Measurements from ENCODE around the gene POC1A. TPM values are rescaled to one million over a fixed set of nuclear protein-coding genes. Genes with fewer than 3 reads are reported as not detected.

POC1A gene
- total RNA-seq, 2 experiments from 2014 or later = 0.22 to 0.39 TPM

DNA sequence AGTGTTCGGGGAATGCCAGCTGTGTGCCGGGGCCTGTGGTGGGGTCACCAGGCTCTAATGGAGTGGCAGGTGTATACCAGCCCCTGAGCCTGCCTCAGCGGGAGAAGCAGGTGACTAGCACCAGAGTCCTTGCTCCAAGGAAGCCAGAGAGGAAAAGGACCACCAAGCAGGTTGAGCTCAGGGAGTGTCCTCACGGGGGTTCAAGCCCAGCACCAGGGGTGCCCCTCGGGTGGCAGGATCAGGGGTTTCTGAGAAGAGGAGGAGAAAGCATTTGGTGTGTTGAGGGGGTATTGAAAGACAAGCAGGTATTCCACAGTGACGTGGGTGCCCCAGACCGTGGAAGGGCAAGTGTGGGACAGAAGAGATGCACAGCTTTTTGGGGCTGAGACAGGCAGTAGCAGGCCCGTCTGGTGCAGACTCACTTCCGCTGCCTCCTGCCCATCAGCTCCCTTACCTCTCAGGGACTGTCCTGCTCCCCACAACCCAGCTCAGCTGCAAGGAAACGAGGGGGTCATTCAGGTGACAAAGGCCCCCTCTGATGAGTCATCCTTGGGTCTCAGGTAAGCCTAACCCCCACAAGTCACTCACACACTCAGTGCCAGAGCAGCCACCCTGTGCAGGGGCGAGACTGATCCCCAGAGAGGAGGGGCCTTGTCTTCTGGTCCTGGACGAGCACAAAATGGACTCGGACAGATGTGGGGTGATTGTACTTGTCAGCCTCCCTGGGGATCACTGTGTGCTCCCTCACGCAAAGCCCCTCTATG, 21.4 kb upstream of the POC1A start:
- no peak for DNase-seq
- Mint-ChIP-seq H3K9me3 (no peaks in the 10 kb centered on the region), H3K4me1 (ENCODE audit: low read depth) (no peaks in the 10 kb centered on the region), H3K4me3 (no peak overlapping the region), H3K36me3 (ENCODE audit: low read depth) (no peaks in the 10 kb centered on the region), H3K27ac (no peak overlapping the region), H3K27me3 (no peaks in the 10 kb centered on the region)
- ATAC-seq (ENCODE audit: poor library complexity) = no peak
- no peaks in the 10 kb centered on the region for H3K27me3 ChIP-seq (ENCODE audit: control insufficient read depth in 1 of 2, insufficient read depth in 2 of 2, low read length in 2 of 2)
- H3K9me3 ChIP-seq (ENCODE audit: control insufficient read depth in 1 of 2, insufficient read depth in 1 of 2, low read length in 2 of 2) = no peaks in the 10 kb centered on the region
- TF ChIP-seq, protein P1, sequence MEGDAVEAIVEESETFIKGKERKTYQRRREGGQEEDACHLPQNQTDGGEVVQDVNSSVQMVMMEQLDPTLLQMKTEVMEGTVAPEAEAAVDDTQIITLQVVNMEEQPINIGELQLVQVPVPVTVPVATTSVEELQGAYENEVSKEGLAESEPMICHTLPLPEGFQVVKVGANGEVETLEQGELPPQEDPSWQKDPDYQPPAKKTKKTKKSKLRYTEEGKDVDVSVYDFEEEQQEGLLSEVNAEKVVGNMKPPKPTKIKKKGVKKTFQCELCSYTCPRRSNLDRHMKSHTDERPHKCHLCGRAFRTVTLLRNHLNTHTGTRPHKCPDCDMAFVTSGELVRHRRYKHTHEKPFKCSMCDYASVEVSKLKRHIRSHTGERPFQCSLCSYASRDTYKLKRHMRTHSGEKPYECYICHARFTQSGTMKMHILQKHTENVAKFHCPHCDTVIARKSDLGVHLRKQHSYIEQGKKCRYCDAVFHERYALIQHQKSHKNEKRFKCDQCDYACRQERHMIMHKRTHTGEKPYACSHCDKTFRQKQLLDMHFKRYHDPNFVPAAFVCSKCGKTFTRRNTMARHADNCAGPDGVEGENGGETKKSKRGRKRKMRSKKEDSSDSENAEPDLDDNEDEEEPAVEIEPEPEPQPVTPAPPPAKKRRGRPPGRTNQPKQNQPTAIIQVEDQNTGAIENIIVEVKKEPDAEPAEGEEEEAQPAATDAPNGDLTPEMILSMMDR (IDR thresholded peaks at IDR 0.05) = no peak
- ChIA-PET POLR2A (interaction anchor here (1.0 kb wide), 1 partner anchor 14 kb away, joined by 3 read pairs; no protein-coding TSS in a partner anchor), CTCF (interaction anchor here (0.5 kb wide), 1 partner anchor 675 kb away, joined by 3 read pairs; no protein-coding TSS in a partner anchor)
- H3K4me1 ChIP-seq (ENCODE audit: insufficient read depth, low read length) = no peaks in the 10 kb centered on the region
- no peaks in the 10 kb centered on the region for H3K36me3 ChIP-seq (ENCODE audit: insufficient read depth, low read length)
- no peak overlapping the region for H3K27ac ChIP-seq (ENCODE audit: low read depth in 1 of 2, low read length in 2 of 2)
- intact Hi-C loops (cut with DNase I, micrococcal nuclease) = no loop called here
- H3K4me3 ChIP-seq (ENCODE audit: low read length) = no peak overlapping the region

DNA sequence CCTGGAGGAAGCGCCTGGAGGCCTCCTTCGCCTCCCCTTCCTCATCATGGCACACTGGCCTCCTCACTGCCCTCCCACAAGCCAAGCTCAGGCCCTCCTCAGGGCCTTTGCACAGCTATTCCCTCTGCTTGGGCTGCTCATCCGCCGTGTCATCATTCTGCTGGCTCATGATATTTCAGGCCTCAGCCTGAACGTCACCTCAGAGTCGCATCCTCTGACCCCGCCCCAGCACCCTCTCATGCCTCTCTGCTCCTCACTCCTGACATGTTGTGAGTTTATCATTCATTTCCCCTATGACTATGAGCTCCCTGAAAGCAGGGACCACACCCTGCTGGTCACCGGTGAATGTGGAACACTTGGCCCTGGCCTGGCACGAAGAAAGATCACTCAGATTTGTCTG, 20.7 kb upstream of the POC1A start:
- CTCF ChIA-PET = no interaction called here
- no peaks in the 10 kb centered on the region for H3K27me3 Mint-ChIP-seq
- H3K4me3 Mint-ChIP-seq = no peak overlapping the region
- no peaks in the 10 kb centered on the region for H3K9me3 ChIP-seq (ENCODE audit: control insufficient read depth in 1 of 2, insufficient read depth in 1 of 2, low read length in 2 of 2)
- DNase-seq (peak in 2 of 14 experiments; percentile 46 to 61), ATAC-seq (ENCODE audit: poor library complexity) (no peak)
- TF ChIP-seq, protein P1 (IDR thresholded peaks at IDR 0.05) = no peak
- POLR2A ChIA-PET = interaction anchor here (1.0 kb wide), 1 partner anchor 13 kb away, joined by 3 read pairs; no protein-coding TSS in a partner anchor
- H3K27ac Mint-ChIP-seq = no peak overlapping the region
- no peak overlapping the region for H3K4me3 ChIP-seq (ENCODE audit: low read length)
- no peaks in the 10 kb centered on the region for H3K4me1 ChIP-seq (ENCODE audit: insufficient read depth, low read length)
- intact Hi-C loops (cut with DNase I, micrococcal nuclease) = no loop called here
- no peak overlapping the region for H3K27ac ChIP-seq (ENCODE audit: low read depth in 1 of 2, low read length in 2 of 2)
- H3K36me3 Mint-ChIP-seq (ENCODE audit: low read depth) = no peaks in the 10 kb centered on the region
- H3K27me3 ChIP-seq (ENCODE audit: control insufficient read depth in 1 of 2, insufficient read depth in 2 of 2, low read length in 2 of 2) = no peaks in the 10 kb centered on the region
- H3K4me1 Mint-ChIP-seq (ENCODE audit: low read depth) = no peaks in the 10 kb centered on the region
- no peaks in the 10 kb centered on the region for H3K9me3 Mint-ChIP-seq
- H3K36me3 ChIP-seq (ENCODE audit: insufficient read depth, low read length) = no peaks in the 10 kb centered on the region

DNA sequence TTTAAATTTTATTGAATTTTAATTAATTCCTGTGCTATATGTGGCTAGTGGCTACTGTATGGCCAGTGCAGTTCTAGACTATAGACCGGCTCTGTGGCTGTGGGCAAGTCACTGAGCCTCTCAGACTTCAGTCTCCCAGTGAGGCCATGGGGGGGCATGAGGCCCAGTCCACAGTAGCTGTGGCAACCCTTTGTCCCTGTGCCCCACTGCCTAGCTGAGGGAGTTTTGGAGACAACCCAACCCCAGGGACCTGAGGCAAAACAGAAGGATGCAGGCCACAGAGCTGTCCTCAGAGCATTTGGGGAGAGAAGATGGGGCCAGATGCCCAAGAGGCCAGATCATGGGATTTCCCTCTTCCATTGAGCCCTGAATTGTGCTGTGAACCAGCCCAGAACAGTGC, 18.9 kb upstream of the POC1A start:
- Mint-ChIP-seq H3K4me3 (no peak overlapping the region), H3K36me3 (ENCODE audit: low read depth) (no peaks in the 10 kb centered on the region), H3K9me3 (no peaks in the 10 kb centered on the region), H3K4me1 (ENCODE audit: low read depth) (no peaks in the 10 kb centered on the region), H3K27ac (no peak overlapping the region), H3K27me3 (no peaks in the 10 kb centered on the region)
- no peaks in the 10 kb centered on the region for H3K36me3 ChIP-seq (ENCODE audit: insufficient read depth, low read length)
- no peak overlapping the region for H3K4me3 ChIP-seq (ENCODE audit: low read length)
- no peaks in the 10 kb centered on the region for H3K4me1 ChIP-seq (ENCODE audit: insufficient read depth, low read length)
- TF ChIP-seq, protein P1 (IDR thresholded peaks at IDR 0.05) = no peak
- H3K27ac ChIP-seq (ENCODE audit: low read depth in 1 of 2, low read length in 2 of 2) = no peak overlapping the region
- H3K27me3 ChIP-seq (ENCODE audit: control insufficient read depth in 1 of 2, insufficient read depth in 2 of 2, low read length in 2 of 2) = no peaks in the 10 kb centered on the region
- ChIA-PET POLR2A (no interaction called here), CTCF (no interaction called here)
- H3K9me3 ChIP-seq (ENCODE audit: control insufficient read depth in 1 of 2, insufficient read depth in 1 of 2, low read length in 2 of 2) = no peaks in the 10 kb centered on the region
- ATAC-seq (ENCODE audit: poor library complexity) (no peak), DNase-seq (no peak)
- intact Hi-C loops (cut with DNase I, micrococcal nuclease) = no loop called here

Measured in CD4-positive, alpha-beta T cell (primary cell).